ENCODE measurements around the gene CSNK1D. TPM values are rescaled to one million over a fixed set of nuclear protein-coding genes. Genes with fewer than 3 reads are reported as not detected.

CSNK1D gene
- total RNA-seq, 2 experiments from 2014 or later = 118 to 182 TPM

DNA sequence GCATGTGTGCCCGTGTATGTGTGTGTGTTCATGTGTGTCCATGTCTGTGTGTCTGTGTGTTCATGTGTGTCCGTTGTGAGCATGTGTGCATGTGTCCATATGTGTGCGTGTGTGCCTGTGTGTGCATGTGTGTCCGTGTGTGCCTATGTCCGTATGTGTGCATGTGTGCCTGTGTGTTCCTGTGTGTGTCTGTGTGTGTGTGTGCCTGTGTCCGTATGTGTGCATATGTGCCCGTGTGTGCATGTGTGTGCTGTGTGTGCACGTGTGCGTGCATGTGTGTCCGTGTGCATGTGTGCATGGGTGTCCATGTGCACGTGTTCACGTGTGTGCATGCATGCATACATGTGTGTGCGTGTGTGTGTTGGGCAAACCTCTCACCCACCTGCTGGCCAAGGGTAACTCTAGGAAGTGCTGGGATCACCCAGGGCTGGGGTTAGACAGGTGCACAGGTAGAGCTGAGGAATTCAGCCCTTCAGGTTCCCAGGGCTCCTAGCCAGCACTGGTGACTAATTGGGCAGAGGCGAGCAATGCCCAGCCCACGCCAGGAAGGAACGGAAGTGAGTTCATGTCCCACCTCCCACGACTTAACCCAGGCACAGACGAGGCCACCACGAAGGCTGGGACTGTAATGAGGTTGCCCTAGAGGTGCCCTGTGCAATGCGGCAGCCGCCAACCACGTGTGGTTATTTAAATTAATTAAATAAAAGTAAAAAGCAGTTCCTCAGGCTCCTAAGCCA lies 8.2 kb upstream of the CSNK1D start:
- H3K36me3 Mint-ChIP-seq (ENCODE audit: low read depth) = no peaks in the 10 kb centered on the region
- DNase-seq (peak; percentile 79), ATAC-seq (peak; percentile 73)
- ChIA-PET CTCF (interaction anchor here (1.0 to 1.7 kb wide), 4 partner anchors 11 to 44 kb away, joined by 3 to 6 read pairs (median 4); no protein-coding TSS in a partner anchor), POLR2A (interaction anchor here (2.0 kb wide), 1 partner anchor 16 kb away, joined by 7 read pairs; no protein-coding TSS in a partner anchor)
- H3K27ac Mint-ChIP-seq = no peak overlapping the region
- intact Hi-C loops (cut with DNase I, micrococcal nuclease) = no loop called here
- no peaks in the 10 kb centered on the region for H3K9me3 Mint-ChIP-seq (ENCODE audit: low read depth)
- H3K27me3 Mint-ChIP-seq = no peaks in the 10 kb centered on the region
- H3K4me3 Mint-ChIP-seq = peak overlapping the region; percentile 7
- peaks cover 27% of the 10 kb centered on the region for H3K4me1 Mint-ChIP-seq

DNA sequence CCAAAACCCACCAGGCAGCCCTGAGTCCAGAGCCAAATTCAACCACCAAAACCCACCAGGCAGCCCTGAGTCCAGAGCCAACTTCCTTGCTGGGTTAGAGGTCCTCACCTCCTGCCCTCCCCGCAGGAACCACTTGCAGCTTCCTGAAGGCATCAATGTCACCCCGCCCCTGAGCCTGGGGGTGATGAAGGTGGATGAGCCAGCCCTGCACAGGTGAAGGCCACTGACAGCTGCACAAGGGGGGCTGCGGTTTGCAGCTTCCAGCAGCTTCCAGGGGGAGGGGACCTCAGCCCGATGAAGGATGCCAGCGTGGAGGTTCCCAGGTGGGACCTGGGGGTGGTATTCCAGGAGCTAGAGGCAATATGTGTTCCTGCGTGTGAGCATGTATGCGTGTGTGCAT lies 7.6 kb upstream of the CSNK1D start:
- ChIA-PET CTCF (no interaction called here), POLR2A (no interaction called here)
- H3K9me3 Mint-ChIP-seq (ENCODE audit: low read depth) = no peaks in the 10 kb centered on the region
- no peak overlapping the region for H3K4me3 Mint-ChIP-seq
- H3K4me1 Mint-ChIP-seq = peaks cover 27% of the 10 kb centered on the region
- H3K27me3 Mint-ChIP-seq = no peaks in the 10 kb centered on the region
- no peak overlapping the region for H3K27ac Mint-ChIP-seq
- H3K36me3 Mint-ChIP-seq (ENCODE audit: low read depth) = no peaks in the 10 kb centered on the region
- ATAC-seq = no peak
- intact Hi-C loops (cut with DNase I, micrococcal nuclease) = no loop called here
- DNase-seq = no peak

DNA sequence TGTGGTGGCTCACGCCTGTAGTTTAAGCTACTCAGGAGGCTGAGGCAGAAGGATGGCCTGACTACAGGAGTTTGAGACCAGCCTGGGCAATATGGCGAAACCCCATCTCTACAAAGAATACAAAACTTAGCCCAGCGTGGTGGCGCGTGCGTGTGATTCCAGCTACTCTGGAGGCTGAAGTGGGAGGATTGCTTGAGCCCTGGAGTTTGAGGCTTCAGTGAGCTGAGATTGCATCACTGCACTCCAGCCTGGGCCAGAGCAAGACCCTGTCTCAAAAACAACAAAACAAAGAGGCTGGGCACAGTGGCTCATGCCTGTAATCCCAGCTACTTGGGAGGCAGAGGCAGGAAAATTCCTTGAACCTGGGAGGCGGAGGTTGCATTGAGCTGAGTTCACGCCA lies 7.0 kb upstream of the CSNK1D start:
- intact Hi-C loops (cut with DNase I, micrococcal nuclease) = no loop called here
- no peak for DNase-seq
- H3K4me3 Mint-ChIP-seq = no peak overlapping the region
- CTCF ChIA-PET = interaction anchor here (0.7 kb wide), 1 partner anchor 85 kb away, joined by 3 read pairs; no protein-coding TSS in a partner anchor
- no peaks in the 10 kb centered on the region for H3K9me3 Mint-ChIP-seq (ENCODE audit: low read depth)
- H3K4me1 Mint-ChIP-seq = peaks cover 27% of the 10 kb centered on the region
- no peak overlapping the region for H3K27ac Mint-ChIP-seq
- H3K36me3 Mint-ChIP-seq (ENCODE audit: low read depth) = no peaks in the 10 kb centered on the region
- no peaks in the 10 kb centered on the region for H3K27me3 Mint-ChIP-seq
- POLR2A ChIA-PET = no interaction called here
- no peak for ATAC-seq

DNA sequence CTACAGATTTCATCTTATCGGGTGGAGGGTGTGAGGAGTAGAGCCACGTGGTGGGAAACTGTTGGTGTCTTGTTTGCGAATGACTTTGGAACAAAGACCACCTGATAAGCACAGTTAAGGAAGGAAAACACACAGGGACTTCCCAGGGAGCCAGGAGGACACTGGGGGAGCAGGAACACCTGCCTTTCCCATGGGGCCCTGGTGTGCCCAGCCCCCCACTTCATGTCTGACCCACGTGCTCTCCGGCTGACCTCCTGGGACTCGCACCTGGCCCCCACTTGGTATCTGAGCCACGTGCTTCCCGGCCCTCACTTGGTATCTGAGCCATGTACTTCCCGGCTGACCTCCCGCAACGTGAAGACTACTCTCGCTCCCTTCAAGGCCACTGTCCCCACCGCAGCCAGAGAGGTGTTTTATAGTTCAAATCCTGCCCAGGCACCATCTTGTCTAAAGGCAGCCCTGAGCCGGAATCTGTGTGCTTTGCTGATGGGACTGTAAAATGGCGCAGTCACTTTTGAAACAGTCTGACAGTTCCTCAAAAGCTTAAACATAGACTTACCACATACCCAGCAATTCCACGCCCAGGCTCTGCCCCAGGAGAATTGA lies 5.4 kb upstream of the CSNK1D start:
- CTCF ChIA-PET = no interaction called here
- POLR2A ChIA-PET = interaction anchor here (0.6 kb wide), 1 partner anchor 341 kb away, joined by 3 read pairs; no protein-coding TSS in a partner anchor
- Mint-ChIP-seq H3K4me1 (peaks cover 26% of the 10 kb centered on the region), H3K27me3 (no peaks in the 10 kb centered on the region), H3K27ac (no peak overlapping the region), H3K4me3 (no peak overlapping the region), H3K9me3 (ENCODE audit: low read depth) (no peaks in the 10 kb centered on the region), H3K36me3 (ENCODE audit: low read depth) (no peaks in the 10 kb centered on the region)
- intact Hi-C loops (cut with DNase I, micrococcal nuclease) = no loop called here
- ATAC-seq (no peak), DNase-seq (no peak)

DNA sequence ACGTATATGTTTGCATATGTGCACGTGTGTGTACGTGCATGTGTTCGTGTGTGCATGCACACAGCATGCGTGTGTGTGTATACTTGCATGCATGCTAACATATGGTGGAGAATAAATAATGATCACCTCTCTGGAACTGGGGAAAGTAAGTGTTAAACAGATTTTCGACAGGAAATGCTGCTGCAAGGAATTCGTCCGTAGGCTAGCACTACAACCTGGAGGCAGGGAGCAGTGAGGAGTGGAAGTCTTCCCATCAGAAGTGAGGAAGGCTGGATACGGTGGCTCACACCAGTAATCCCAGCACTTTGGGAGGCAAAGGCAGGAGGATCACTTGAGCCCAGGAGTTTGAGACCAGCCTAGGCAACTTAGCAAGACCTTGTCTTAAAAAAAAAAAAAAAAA lies 4.8 kb upstream of the CSNK1D start:
- peaks cover 20% of the 10 kb centered on the region for H3K4me1 Mint-ChIP-seq
- no peaks in the 10 kb centered on the region for H3K9me3 Mint-ChIP-seq (ENCODE audit: low read depth)
- no peaks in the 10 kb centered on the region for H3K27me3 Mint-ChIP-seq
- H3K27ac Mint-ChIP-seq = no peak overlapping the region
- POLR2A ChIA-PET = no interaction called here
- H3K36me3 Mint-ChIP-seq (ENCODE audit: low read depth) = no peaks in the 10 kb centered on the region
- CTCF ChIA-PET = interaction anchor here (0.6 kb wide), 1 partner anchor 48 kb away, joined by 3 read pairs; no protein-coding TSS in a partner anchor
- no peak for DNase-seq
- H3K4me3 Mint-ChIP-seq = no peak overlapping the region
- no peak for ATAC-seq
- intact Hi-C loops (cut with DNase I, micrococcal nuclease) = no loop called here

DNA sequence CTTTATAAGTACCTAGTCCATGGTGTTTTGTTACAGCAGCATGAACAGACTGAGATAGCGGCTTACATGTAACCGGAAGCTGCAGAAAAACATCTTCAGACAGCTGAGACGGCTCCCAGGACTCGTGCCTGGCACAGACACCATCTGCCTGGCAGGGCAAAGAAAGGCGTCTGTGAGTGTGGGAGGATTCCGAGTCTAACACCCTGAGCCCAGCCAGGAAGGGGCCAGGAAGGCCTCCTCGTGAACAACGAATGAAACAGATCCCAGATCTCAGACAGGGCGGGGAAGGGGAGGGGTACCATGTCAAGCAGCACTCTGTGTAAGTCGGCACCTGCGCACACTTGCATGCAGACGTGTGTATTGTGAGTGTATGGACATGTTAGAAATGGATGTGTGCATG lies 4.4 kb upstream of the CSNK1D start:
- Mint-ChIP-seq H3K36me3 (ENCODE audit: low read depth) (no peaks in the 10 kb centered on the region), H3K27me3 (no peaks in the 10 kb centered on the region), H3K9me3 (ENCODE audit: low read depth) (no peaks in the 10 kb centered on the region), H3K4me3 (no peak overlapping the region), H3K4me1 (peaks cover 16% of the 10 kb centered on the region), H3K27ac (no peak overlapping the region)
- ATAC-seq (no peak), DNase-seq (no peak)
- intact Hi-C loops (cut with DNase I, micrococcal nuclease) = no loop called here
- ChIA-PET POLR2A (no interaction called here), CTCF (interaction anchor here (0.6 kb wide), 1 partner anchor 49 kb away, joined by 3 read pairs; no protein-coding TSS in a partner anchor)

DNA sequence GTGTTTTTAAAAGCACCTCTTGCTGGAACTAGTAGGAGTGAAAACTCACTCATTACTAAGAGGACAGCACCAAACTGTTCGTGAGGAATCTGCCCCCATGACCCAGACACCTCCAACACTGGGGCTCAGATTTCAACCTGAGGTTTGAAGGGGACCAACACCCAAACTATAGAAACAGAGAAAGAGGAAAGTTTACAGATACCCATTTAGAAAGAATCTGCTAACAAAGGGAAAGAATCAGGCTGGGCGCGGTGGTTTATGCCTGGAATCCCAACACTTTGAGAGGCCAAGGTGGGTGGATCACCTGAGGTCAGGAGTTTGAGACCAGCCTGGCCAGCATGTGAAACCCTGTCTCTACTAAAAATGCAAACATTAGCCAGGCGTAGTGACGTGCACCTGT lies 3.4 kb upstream of the CSNK1D start:
- H3K36me3 Mint-ChIP-seq (ENCODE audit: low read depth) = peaks cover 7% of the 10 kb centered on the region
- H3K27ac Mint-ChIP-seq = no peak overlapping the region
- ATAC-seq = no peak
- no peaks in the 10 kb centered on the region for H3K27me3 Mint-ChIP-seq
- no peaks in the 10 kb centered on the region for H3K9me3 Mint-ChIP-seq (ENCODE audit: low read depth)
- no peak for DNase-seq
- CTCF ChIA-PET = no interaction called here
- POLR2A ChIA-PET = interaction anchor here (2.1 kb wide), 1 partner anchor 15 kb away, joined by 12 read pairs; no protein-coding TSS in a partner anchor
- no peak overlapping the region for H3K4me3 Mint-ChIP-seq
- intact Hi-C loops (cut with DNase I, micrococcal nuclease) = no loop called here
- peaks cover 16% of the 10 kb centered on the region for H3K4me1 Mint-ChIP-seq

DNA sequence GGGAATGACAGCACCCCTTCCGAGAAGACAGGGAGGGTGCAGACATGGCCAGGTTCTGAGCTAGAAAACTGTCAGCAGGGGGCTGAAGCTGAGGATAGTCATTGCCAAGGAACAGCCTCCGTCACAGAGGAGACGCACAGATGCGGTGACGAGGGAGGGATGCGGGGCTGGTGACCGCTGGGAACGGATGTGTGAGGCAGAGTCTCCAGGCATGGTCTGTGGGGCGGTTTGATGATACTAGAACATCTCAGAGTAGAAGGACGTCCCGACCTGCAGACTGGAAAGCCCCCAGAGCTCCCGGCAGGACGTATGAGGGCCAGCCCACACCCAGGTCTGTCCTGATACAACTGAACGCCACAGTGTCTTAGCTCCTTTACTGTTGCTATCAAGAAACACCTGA lies 1.8 kb upstream of the CSNK1D start:
- no peak for ATAC-seq
- no peak overlapping the region for H3K27ac Mint-ChIP-seq
- CTCF ChIA-PET = interaction anchor here (1.0 kb wide), 1 partner anchor 23 kb away, joined by 3 read pairs; no protein-coding TSS in a partner anchor

DNA sequence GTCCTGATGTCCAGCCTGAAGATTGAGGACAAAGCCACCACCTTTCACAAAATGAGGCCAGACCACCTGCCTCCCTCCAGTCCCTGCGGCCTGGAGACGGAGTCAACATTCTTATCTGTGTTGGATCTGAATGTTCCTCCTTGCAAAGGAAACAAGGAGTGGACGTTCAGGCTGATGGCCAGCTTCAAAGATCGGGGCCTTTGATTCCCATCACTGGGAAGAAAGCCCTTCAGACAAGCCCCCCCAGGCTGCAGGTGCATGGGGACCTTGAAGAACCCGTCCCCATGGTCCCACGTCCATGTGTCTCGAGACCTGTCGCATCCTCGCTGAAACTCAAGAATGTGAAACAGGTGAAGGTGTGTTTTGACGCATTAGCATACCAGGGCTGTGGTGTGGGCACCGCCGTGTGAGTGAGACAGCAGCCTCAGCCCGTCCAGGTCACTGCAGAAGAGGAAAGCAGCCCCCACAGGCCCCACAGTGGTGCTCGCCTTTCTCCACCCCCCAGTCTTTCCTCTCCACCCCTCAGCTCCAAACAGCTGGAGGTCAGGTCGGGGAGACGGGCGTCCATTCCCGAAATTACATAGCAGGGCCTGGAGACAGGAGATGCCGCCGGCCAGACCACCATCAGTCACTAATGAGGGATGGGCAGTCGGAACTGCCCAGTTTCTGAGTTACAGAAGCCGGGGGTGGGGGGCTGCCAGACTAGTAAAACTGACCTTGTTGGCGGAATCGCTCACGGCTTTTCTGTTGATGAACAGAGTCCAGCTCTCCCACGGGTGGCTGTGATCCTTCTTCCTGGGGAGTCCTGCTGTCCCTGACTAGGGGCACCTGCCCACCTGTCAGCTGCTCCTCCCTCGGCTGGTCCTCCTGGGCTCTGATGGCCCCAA lies 877 bp upstream of the CSNK1D start:
- ChIA-PET CTCF (interaction anchor here (0.6 to 1.0 kb wide), 3 partner anchors 24 to 33 kb away, joined by 3 read pairs; no protein-coding TSS in a partner anchor), POLR2A (interaction anchor here (1.6 to 2.1 kb wide), 3 partner anchors 18 to 23 kb away, joined by 4 to 12 read pairs (median 10); no protein-coding TSS in a partner anchor)
- ATAC-seq (no peak), DNase-seq (no peak)
- Mint-ChIP-seq H3K4me3 (peak overlapping the region; percentile 75), H3K4me1 (peaks cover 32% of the 10 kb centered on the region), H3K36me3 (ENCODE audit: low read depth) (peaks cover 24% of the 10 kb centered on the region), H3K9me3 (ENCODE audit: low read depth) (no peaks in the 10 kb centered on the region), H3K27ac (peak overlapping the region; percentile 25), H3K27me3 (no peaks in the 10 kb centered on the region)
- intact Hi-C loops (cut with DNase I, micrococcal nuclease) = loop anchor here in 1 of 2 experiments (5.0 kb wide), 1 partner anchor 297 kb away; the partner anchor contains the start of gene ASPSCR1

More for the DNA sequence above, 1.8 kb upstream of the CSNK1D start:
- no peak for DNase-seq
- H3K9me3 Mint-ChIP-seq (ENCODE audit: low read depth) = no peaks in the 10 kb centered on the region
- peaks cover 23% of the 10 kb centered on the region for H3K4me1 Mint-ChIP-seq
- no peak overlapping the region for H3K4me3 Mint-ChIP-seq
- peaks cover 22% of the 10 kb centered on the region for H3K36me3 Mint-ChIP-seq (ENCODE audit: low read depth)
- H3K27me3 Mint-ChIP-seq = no peaks in the 10 kb centered on the region
- POLR2A ChIA-PET = interaction anchor here (2.1 kb wide), 1 partner anchor 17 kb away, joined by 12 read pairs; no protein-coding TSS in a partner anchor
- intact Hi-C loops (cut with DNase I, micrococcal nuclease) = no loop called here

DNA sequence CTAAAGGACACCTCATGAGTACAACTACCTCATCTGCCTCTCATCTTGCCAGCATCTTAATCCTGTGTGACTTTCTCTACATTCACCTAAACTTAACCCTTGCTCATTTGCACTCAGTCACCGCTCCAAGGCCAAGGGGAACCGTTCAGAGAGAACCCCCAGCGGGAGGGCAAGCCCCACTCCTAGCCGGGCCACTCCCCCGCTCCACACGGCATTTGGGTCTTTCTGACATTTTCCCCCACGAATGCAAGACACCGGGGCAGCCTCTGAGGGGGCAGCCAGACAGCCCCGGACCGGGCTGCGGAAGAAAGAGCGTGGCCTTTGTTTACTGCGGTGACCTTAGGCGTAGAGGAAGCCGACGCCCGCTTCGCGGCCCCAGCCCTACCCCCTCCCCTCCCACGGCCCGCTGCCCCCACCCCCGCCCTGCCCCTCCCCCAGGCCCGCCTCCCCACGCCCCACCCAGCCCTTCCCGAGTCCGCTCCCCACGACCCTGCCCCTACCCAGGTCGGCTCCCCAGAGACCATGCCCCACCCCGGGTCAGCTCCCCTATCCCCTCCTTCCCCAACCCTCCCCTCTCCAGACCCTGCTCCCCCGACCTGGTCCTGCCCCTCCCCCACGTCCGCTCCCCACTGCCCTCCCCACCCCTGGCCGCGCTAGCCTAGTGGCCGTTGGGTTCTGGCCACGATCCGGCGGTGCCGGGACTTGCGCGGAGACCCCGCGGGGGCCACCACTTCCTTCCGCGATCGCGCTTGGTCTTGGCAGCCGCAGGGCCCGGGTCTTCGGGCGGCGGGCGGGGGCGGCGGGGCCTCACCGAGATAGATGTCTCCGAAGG lies 789 bp downstream of the CSNK1D start:
- Mint-ChIP-seq H3K27me3 (no peaks in the 10 kb centered on the region), H3K9me3 (ENCODE audit: low read depth) (no peaks in the 10 kb centered on the region), H3K36me3 (ENCODE audit: low read depth) (peaks cover 30% of the 10 kb centered on the region), H3K27ac (peak overlapping the region; percentile 94), H3K4me3 (peak overlapping the region; percentile 90), H3K4me1 (peaks cover 48% of the 10 kb centered on the region)
- ChIA-PET CTCF (interaction anchor here (0.7 kb wide), 1 partner anchor 29 kb away, joined by 3 read pairs; no protein-coding TSS in a partner anchor), POLR2A (interaction anchor here (0.6 to 1.9 kb wide), 4 partner anchors 11 to 54 kb away, joined by 3 to 10 read pairs (median 4); no protein-coding TSS in a partner anchor)
- intact Hi-C loops (cut with DNase I, micrococcal nuclease) = loop anchor here (1.0 to 5.0 kb wide), 15 partner anchors 15 to 295 kb away; partner anchors contain the start of genes ASPSCR1 (in 1 of the 2), CENPX (in 1 of the 2), CYBC1 (in 1 of the 2) and FASN (in 1 of the 2)
- DNase-seq = peak; percentile 58
- ATAC-seq = peak; percentile 36

Measured in activated CD4-positive, alpha-beta T cell treated with anti-CD3 and anti-CD28 coated beads for 36 hours (primary cell).